H1 (cell line): ENCODE results near the gene PRSS12. TPM values are rescaled to one million over a fixed set of nuclear protein-coding genes. Genes with fewer than 3 reads are reported as not detected.

ENCODE experiments used
- CTCF ChIA-PET: fragments of 300-600 bp; sonication (Branson Sonifier 250); formaldehyde crosslinking; loops from one replicate; lab custom pipeline; 2021; ENCODE audit not compliant: partially characterized antibody; lab: Charles Lee
- POLR2A ChIA-PET: fragments of 300-600 bp; sonication (Branson Sonifier 250); formaldehyde crosslinking; loops from one replicate; lab custom pipeline; 2021; ENCODE audit warnings: inconsistent platforms; ENCODE audit not compliant: partially characterized antibody; lab: Charles Lee
- DNase-seq, 2 experiments: peaks; one replicate each; pipeline versions ENCODE4 v3.0.0 to v3.0.0-alpha.2; 2010 to 2022; ENCODE audit warnings: low spot score in 2 of 2, low read depth in 1 of 2, mixed read lengths in 1 of 2
- FAIRE-seq: peaks from 2 replicates; lab custom pipeline; 2011; peaks lifted over from hg19 to GRCh38; lab: Jason Lieb, UNC
- H2AFZ ChIP-seq: 2 replicates; pipeline ENCODE4 v1.8.1; 2012; ENCODE audit warnings: low read length, inconsistent platforms
- H2AK5ac ChIP-seq: 2 replicates; pipeline ENCODE4 v1.6.1; 2013; ENCODE audit warnings: low read depth, low read length
- H2BK120ac ChIP-seq: replicated peaks from 2 replicates; pipeline ENCODE3; 2013; ENCODE audit warnings: low read depth, low read length, inconsistent platforms
- H2BK12ac ChIP-seq: 2 replicates; pipeline ENCODE4 v1.6.1; 2013; ENCODE audit warnings: low read depth, low read length
- H2BK15ac ChIP-seq: 2 replicates; pipeline ENCODE4 v1.6.1; 2013; ENCODE audit warnings: low read length
- H2BK20ac ChIP-seq: 2 replicates; pipeline ENCODE4 v1.6.1; 2013; ENCODE audit warnings: low read length
- H2BK5ac ChIP-seq: 2 replicates; pipeline ENCODE4 v1.6.1; 2013; ENCODE audit warnings: low read depth, low read length
- H3K14ac ChIP-seq: 2 replicates; pipeline ENCODE4 v1.6.1; 2013; ENCODE audit warnings: inconsistent platforms; ENCODE audit not compliant: insufficient read length
- H3K18ac ChIP-seq: 2 replicates; pipeline ENCODE4 v1.6.1; 2013; ENCODE audit warnings: low read length; ENCODE audit errors: extremely low read depth
- H3K23ac ChIP-seq: 2 replicates; pipeline ENCODE4 v1.6.1; 2013; ENCODE audit warnings: inconsistent platforms; ENCODE audit not compliant: insufficient read length
- H3K23me2 ChIP-seq: 2 replicates; pipeline ENCODE4 v1.6.1; 2013; ENCODE audit warnings: low read depth, low read length
- H3K27ac ChIP-seq: 2 replicates; pipeline ENCODE4 v1.6.1; 2011; ENCODE audit warnings: low read depth, low read length, inconsistent platforms
- H3K27me3 ChIP-seq, 4 experiments: replicated peaks in 1 of 4; 1 replicate in 1 of 4; 2 replicates in 3 of 4; pipeline versions ENCODE4 v1.6.1 to v1.8.1; 2011 to 2013; ENCODE audit warnings: low read length in 3 of 4, mild to moderate bottlenecking in 3 of 4, inconsistent platforms in 2 of 4, mixed read lengths in 2 of 4, moderate library complexity in 1 of 4; ENCODE audit not compliant: control insufficient read depth in 3 of 4, insufficient read depth in 3 of 4; ENCODE audit errors: extremely low read depth in 1 of 4
- H3K36me3 ChIP-seq, 4 experiments: 2 replicates each; pipeline versions ENCODE4 v1.6.1 to v1.8.1; 2011 to 2013; ENCODE audit warnings: mild to moderate bottlenecking in 4 of 4, low read length in 3 of 4, moderate library complexity in 2 of 4, control low read depth in 1 of 4, inconsistent platforms in 1 of 4; ENCODE audit not compliant: insufficient read depth in 4 of 4, control insufficient read depth in 2 of 4
- H3K4ac ChIP-seq: replicated peaks from 2 replicates; pipeline ENCODE3; 2013; ENCODE audit warnings: low read length, low read depth, mixed read lengths, inconsistent platforms; ENCODE audit not compliant: insufficient read length
- H3K4me1 ChIP-seq, 4 experiments: replicated peaks in 1 of 4; 1 replicate in 1 of 4; 2 replicates in 3 of 4; pipeline versions ENCODE4 v1.6.1 to v1.8.1; 2011 to 2013; ENCODE audit warnings: low read length in 3 of 4, inconsistent platforms in 2 of 4, mixed read lengths in 1 of 4; ENCODE audit not compliant: insufficient read depth in 4 of 4, control insufficient read depth in 3 of 4
- H3K4me2 ChIP-seq, 2 experiments: 2 replicates each; pipeline versions ENCODE4 v1.6.1 to v1.8.1; 2011 to 2013; ENCODE audit warnings: low read depth in 2 of 2, low read length in 2 of 2, control low read depth in 1 of 2, inconsistent platforms in 1 of 2, mild to moderate bottlenecking in 1 of 2; ENCODE audit not compliant: insufficient read depth in 1 of 2
- H3K4me3 ChIP-seq, 4 experiments: fragments of 200-600, 300-600 bp in 1 of 4; sonication (generic), shearing (Covaris generic), sonication (Bioruptor Twin) in 1 of 4; 2 replicates each; pipeline versions ENCODE4 v1.5.1 to v1.8.1; 2011 to 2016; ENCODE audit warnings: low read length in 4 of 4, low read depth in 3 of 4, control low read depth in 2 of 4, inconsistent platforms in 2 of 4, mild to moderate bottlenecking in 2 of 4, mixed read lengths in 1 of 4, moderate library complexity in 1 of 4; ENCODE audit not compliant: insufficient read depth in 2 of 4; ENCODE audit errors: extremely low read depth in 1 of 4
- H3K56ac ChIP-seq: replicated peaks from 2 replicates; pipeline ENCODE3; 2013; ENCODE audit warnings: low read depth, mild to moderate bottlenecking, mixed read lengths, low read length, inconsistent platforms; ENCODE audit not compliant: insufficient read length
- H3K79me1 ChIP-seq: 2 replicates; pipeline ENCODE4 v1.6.1; 2013; ENCODE audit warnings: low read depth, low read length, control low read depth
- H3K79me2 ChIP-seq, 2 experiments: 2 replicates each; pipeline versions ENCODE4 v1.6.1 to v1.8.1; 2012 to 2013; ENCODE audit warnings: low read length in 2 of 2, mild to moderate bottlenecking in 2 of 2, inconsistent platforms in 1 of 2; ENCODE audit not compliant: insufficient read depth in 2 of 2, control insufficient read depth in 1 of 2
- H3K9ac ChIP-seq, 4 experiments: replicated peaks in 1 of 4; 1 replicate in 1 of 4; 2 replicates in 3 of 4; pipeline versions ENCODE4 v1.6.1 to v1.8.1; 2011 to 2013; ENCODE audit warnings: low read depth in 3 of 4, low read length in 3 of 4, control low read depth in 2 of 4, mild to moderate bottlenecking in 2 of 4, moderate library complexity in 2 of 4, inconsistent platforms in 1 of 4; ENCODE audit errors: extremely low read depth in 1 of 4
- H3K9me3 ChIP-seq, 2 experiments: 2 replicates each; pipeline versions ENCODE4 v1.6.1 to v1.8.1; 2012 to 2013; ENCODE audit warnings: mild to moderate bottlenecking in 2 of 2, moderate library complexity in 2 of 2, control low read depth in 1 of 2, inconsistent platforms in 1 of 2, low read depth in 1 of 2, low read length in 1 of 2, mixed read lengths in 1 of 2; ENCODE audit not compliant: insufficient read depth in 2 of 2
- H4K20me1 ChIP-seq, 2 experiments: replicated peaks in 1 of 2; 2 replicates each; pipeline versions ENCODE3 to v1.8.1; 2011 to 2013; ENCODE audit warnings: inconsistent platforms in 2 of 2, low read length in 2 of 2, mild to moderate bottlenecking in 1 of 2; ENCODE audit not compliant: insufficient read depth in 2 of 2, control insufficient read depth in 1 of 2
- H4K5ac ChIP-seq: 2 replicates; pipeline ENCODE4 v1.6.1; 2013; ENCODE audit warnings: low read length, low read depth, mixed read lengths, inconsistent platforms; ENCODE audit not compliant: insufficient read length
- H4K8ac ChIP-seq: 2 replicates; pipeline ENCODE4 v1.8.0; 2013; ENCODE audit warnings: mild to moderate bottlenecking, moderate library complexity, low read length, inconsistent platforms; ENCODE audit not compliant: insufficient read depth; ENCODE audit errors: extremely low read depth
- H4K91ac ChIP-seq: replicated peaks from 2 replicates; pipeline ENCODE3; 2013; ENCODE audit warnings: low read length, mixed read lengths, inconsistent platforms; ENCODE audit not compliant: insufficient read length
- CEBPB ChIP-seq: IDR thresholded peaks from 2 replicates; pipeline ENCODE4 v1.6.1; 2012; ENCODE audit warnings: low read depth, low read length
- EZH2 ChIP-seq: fragments of 200-600 bp; sonication (generic); IDR thresholded peaks from 2 replicates; pipeline ENCODE4 v1.7.1; 2012; ENCODE audit warnings: low read depth, mild to moderate bottlenecking, moderate library complexity, low read length, inconsistent platforms; ENCODE audit not compliant: severe bottlenecking
- POU5F1 ChIP-seq: IDR thresholded peaks from 2 replicates; pipeline ENCODE4 v1.6.1; 2011; ENCODE audit warnings: low read depth, mild to moderate bottlenecking, low read length, moderate library complexity
- WGBS, 2 experiments: shearing (Covaris generic) in 1 of 2; methylation state at CpG; one replicate each; pipeline versions ENCODE4 v1.1.6 to v1.1.7; 2013 to 2015; ENCODE audit warnings: low lambda C conversion rate in 2 of 2, mixed read lengths in 2 of 2, inconsistent platforms in 1 of 2, low coverage in 1 of 2, missing lambda C conversion rate in 1 of 2; ENCODE audit not compliant: insufficient replicate concordance in 2 of 2, insufficient coverage in 1 of 2, insufficient read length in 1 of 2; ENCODE audit errors: extremely low coverage in 1 of 2, missing lambda C conversion rate in 1 of 2; 5-methylcytosine and 5-hydroxymethylcytosine counted together
- polyA plus RNA-seq, 7 experiments: library from polyadenylated mRNA; depleted of rRNA in 3 of 7; stranded (reverse) in 5 of 7; unstranded in 2 of 7; fragments of >200 nt in 5 of 7; fragments of 200-250 nt in 2 of 7; gene quantifications; 1 replicate in 5 of 7; 2 replicates in 1 of 7; 4 replicates in 1 of 7; pipeline versions ENCODE4 v1.2.1 to v1.2.3, GENCODE V29; 2011 to 2013; ENCODE audit warnings: missing spikeins in 2 of 7, mixed read lengths in 2 of 7
- total RNA-seq: library from RNA; stranded (reverse); fragmentation: NEBNext Ultra II Directional; extraction: Animal tissue kit (Norgen Biotek cat#: 25700); gene quantifications from 2 replicates; pipeline ENCODE4 v1.2.1, GENCODE V29; 2021

PRSS12 gene
- total and polyA plus RNA-seq, 2 of the 8 experiments (the other 6 are each of a cell fraction or from before 2014, with no cell fraction given): 2.6 to 9.3 TPM

DNA sequence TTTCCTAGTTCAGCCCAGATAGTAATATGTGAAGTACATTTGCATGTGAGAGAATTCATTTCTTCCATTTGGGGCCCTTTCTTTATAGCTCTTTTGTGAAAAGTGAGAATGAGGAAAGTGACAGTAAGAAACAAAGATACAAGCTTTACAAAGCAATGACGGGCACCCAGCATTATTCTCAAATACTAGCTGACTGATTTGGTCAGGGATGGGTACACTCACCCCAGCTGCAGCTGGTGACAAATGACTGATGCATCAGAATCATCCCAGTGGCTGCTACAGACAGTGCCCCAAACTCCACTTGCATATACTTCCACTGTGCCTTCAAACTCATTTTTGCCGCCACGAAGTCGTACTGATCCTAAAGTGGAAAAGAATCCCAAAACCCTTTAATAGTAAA lies 14.8 kb downstream of the PRSS12 start:
- no peak overlapping the region for H3K18ac ChIP-seq
- no peak for DNase-seq
- POLR2A ChIA-PET: no interaction called here
- TF ChIP-seq CEBPB: no peak
- no peak for TF ChIP-seq EZH2
- TF ChIP-seq POU5F1: no peak
- TF ChIP-seq, all 59 proteins: peak for 0
- Histone ChIP-seq H3K27me3 (no peaks in the 10 kb centered on the region), H3K14ac (no peak overlapping the region), H3K4me2 (no peak overlapping the region), H2AFZ (no peak overlapping the region), H2BK15ac (no peak overlapping the region), H2BK120ac (no peak overlapping the region), H3K79me1 (no peaks in the 10 kb centered on the region), H3K56ac (no peak overlapping the region), H3K23ac (no peak overlapping the region), H3K27ac (no peak overlapping the region), H2BK20ac (no peak overlapping the region), H4K5ac (no peak overlapping the region), H3K4me1 (peaks cover 0 to 6% (median 1%) of the 10 kb centered on the region in 4 experiments; a peak in 2 of 7 replicates), H4K91ac (no peak overlapping the region), H3K36me3 (no peaks in the 10 kb centered on the region), H4K8ac (no peak overlapping the region), H3K4me3 (no peak overlapping the region), H3K23me2 (no peaks in the 10 kb centered on the region), H3K79me2 (no peaks in the 10 kb centered on the region), H3K4ac (no peak overlapping the region), H2BK5ac (no peak overlapping the region), H2AK5ac (no peak overlapping the region), H4K20me1 (no peaks in the 10 kb centered on the region), H3K9ac (no peak overlapping the region), H3K9me3 (no peaks in the 10 kb centered on the region), H2BK12ac (no peak overlapping the region)
- CTCF ChIA-PET: interaction anchor here (8.4 kb wide), 1 partner anchor 16 kb away, joined by 62 read pairs; the partner anchor contains the start of gene PRSS12
- no peak for FAIRE-seq
- 93% methylated on average over 4 of the region's 4 CpGs; no CpG with 5 or more reads in 1 of the 2 experiments for WGBS, 2 experiments
